Neuron (in vitro differentiated cells): ENCODE results near the gene CDC123.

ENCODE experiments used
- H2AFZ ChIP-seq: one replicate; pipeline ENCODE4 v1.6.1; 2013; ENCODE audit warnings: low read depth, mild to moderate bottlenecking, inconsistent platforms, low read length, moderate library complexity
- H3K27me3 ChIP-seq: one replicate; pipeline ENCODE4 v1.6.1; 2013; ENCODE audit warnings: low read length; ENCODE audit not compliant: insufficient read depth
- H3K36me3 ChIP-seq: one replicate; pipeline ENCODE4 v1.6.1; 2013; ENCODE audit warnings: low read length; ENCODE audit not compliant: insufficient read depth
- H3K4me1 ChIP-seq: one replicate; pipeline ENCODE4 v1.6.1; 2013; ENCODE audit warnings: low read length; ENCODE audit not compliant: insufficient read depth
- H3K4me3 ChIP-seq: 2 replicates; pipeline ENCODE4 v1.5.1; 2013; ENCODE audit warnings: mild to moderate bottlenecking, low read length, moderate library complexity
- H3K9me3 ChIP-seq: one replicate; pipeline ENCODE4 v1.6.1; 2013; ENCODE audit warnings: low read length

The CDC123 gene

GRCh38 chr10:12299222-12299965 lies 103.4 kb downstream of the CDC123 start:
- Histone ChIP-seq H3K4me3 (no peak overlapping the region), H2AFZ (no peak overlapping the region), H3K4me1 (no peaks in the 10 kb centered on the region), H3K36me3 (no peaks in the 10 kb centered on the region), H3K27me3 (no peaks in the 10 kb centered on the region), H3K9me3 (no peaks in the 10 kb centered on the region)
